GM10847 (cell line): Measurements from ENCODE around the gene MAGEB1.

Source experiments
- POLR2A ChIP-seq: IDR thresholded peaks from 2 replicates; pipeline ENCODE4 v1.6.1; 2011; ENCODE audit not compliant: insufficient read length; ENCODE audit errors: extremely low read depth

MAGEB1 gene, protein sequence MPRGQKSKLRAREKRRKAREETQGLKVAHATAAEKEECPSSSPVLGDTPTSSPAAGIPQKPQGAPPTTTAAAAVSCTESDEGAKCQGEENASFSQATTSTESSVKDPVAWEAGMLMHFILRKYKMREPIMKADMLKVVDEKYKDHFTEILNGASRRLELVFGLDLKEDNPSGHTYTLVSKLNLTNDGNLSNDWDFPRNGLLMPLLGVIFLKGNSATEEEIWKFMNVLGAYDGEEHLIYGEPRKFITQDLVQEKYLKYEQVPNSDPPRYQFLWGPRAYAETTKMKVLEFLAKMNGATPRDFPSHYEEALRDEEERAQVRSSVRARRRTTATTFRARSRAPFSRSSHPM

DNA sequence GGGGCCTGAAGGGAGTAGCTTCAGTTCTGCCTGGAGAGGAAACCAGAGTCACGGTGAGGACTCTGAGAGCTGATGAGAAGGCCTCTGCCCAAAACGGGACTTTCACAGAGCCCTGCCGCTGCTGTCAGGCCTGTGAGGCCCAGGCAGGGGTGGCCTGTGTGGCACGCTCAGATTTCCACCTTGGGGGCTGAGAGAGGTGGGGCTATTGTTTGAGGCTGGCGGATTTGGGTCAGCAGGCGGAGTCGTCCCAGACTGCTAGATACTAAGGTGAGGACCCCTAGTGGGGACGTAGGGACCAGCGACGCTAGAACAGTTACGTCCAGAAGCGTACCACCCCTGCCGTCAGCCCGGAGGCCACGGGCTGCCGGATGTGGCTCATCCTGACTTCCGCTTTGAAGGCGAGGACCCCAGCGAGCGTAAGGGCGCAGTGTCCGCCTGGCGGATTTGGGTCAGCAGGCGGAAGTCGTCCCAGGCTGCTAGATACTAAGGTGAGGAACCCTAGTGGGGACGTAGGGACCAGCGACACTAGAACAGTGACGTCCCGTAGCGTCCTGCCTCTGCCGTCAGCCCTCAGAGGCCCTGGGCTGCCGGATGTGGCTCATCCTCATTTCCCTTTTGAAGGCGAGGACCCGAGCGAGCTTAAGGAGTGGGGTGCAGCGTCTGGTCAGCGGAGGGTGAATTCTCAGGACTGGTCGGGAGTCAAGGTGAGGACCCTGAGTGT is at the start of gene MAGEB1:
MAGEB1 (plus strand) TSS at position 378 of the 721 bp plus-strand sequence. CDS start 3,348 bp downstream, outside the sequence.
- TF ChIP-seq POLR2A, result no peak

DNA sequence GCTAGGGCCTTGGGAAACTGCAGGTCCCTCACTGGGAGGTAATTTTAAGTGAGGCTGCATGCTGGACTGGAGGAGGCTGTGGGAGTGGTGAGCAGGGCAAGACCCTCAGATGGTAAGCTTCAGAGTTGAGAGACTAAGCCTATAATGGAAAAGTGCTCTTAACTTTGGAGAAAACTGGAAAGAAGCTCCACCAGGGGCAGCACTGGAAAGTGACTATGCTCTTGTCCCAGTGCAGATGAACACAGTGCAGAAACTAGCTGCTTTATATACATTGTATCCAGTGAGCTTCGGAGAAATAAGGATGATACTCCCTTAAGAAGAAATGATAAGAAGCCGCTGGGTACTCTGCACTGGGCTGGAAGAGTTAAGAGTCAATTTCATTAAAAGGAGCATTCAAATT is 34.8 kb upstream of the MAGEB1 start:
- TF ChIP-seq POLR2A, result no peak

DNA sequence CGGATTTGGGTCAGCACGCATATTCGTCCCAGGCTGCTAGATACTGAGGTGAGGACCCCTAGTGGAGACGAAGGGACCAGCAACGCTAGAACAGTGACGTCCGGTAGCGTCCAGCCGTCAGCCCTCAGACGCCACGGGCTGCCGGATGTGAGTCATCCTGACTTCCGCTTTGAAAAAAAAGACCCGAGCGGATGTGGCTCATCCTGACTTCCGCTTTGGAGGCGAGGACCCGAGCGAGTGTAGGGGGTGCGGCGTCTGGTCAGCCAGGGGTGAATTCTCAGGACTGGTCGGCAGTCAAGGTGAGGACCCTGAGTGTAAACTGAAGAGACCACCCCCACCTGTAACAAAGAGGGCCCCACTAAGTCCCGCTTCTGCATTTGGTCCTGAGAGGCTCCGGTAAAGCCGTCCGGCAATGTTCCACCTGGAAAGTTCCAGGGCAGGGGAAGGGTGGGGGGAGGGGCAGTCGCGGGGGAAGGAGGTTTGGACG is 31.5 kb upstream of the MAGEB1 start, which contains the start of gene MAGEB2:
MAGEB2 (plus strand) TSS at position 207 of the 487 bp plus-strand sequence. CDS start 3,018 bp downstream, outside the sequence.
- TF ChIP-seq POLR2A, result no peak

DNA sequence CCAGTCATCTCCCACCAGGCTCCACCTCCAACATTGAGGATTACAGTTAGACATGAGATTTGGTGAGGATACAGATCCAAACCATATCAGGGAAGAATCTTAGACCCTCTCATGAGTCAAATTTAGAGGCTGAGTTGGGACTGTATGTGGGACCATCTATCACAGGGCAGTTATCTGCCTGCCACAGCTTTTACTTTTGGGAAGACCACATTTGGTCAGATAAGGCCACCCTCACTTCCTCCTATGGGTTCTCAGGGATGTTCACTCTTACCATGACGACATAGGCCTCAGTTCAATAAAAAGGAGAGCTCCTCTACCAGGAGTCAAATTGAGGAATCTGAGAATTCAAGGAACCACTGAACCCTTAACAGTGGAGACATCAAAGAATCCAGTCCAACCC is 29.5 kb upstream of the MAGEB1 start:
- TF ChIP-seq POLR2A, result no peak

DNA sequence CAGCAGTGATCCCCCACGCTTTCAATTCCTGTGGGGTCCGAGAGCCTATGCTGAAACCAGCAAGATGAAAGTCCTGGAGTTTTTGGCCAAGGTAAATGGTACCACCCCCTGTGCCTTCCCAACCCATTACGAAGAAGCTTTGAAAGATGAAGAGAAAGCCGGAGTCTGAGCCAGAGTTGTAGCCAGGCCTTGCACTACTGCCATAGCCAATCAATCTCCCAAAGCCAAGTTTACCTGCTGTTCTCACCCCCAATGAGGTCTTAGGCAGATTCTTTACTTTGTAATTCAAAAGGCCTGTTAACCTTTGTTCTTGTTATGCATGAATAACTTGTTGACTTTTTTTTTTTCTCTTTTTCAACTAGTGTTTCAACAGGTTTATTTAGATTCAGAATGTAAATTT is 27.6 kb upstream of the MAGEB1 start:
- no peak for TF ChIP-seq POLR2A

DNA sequence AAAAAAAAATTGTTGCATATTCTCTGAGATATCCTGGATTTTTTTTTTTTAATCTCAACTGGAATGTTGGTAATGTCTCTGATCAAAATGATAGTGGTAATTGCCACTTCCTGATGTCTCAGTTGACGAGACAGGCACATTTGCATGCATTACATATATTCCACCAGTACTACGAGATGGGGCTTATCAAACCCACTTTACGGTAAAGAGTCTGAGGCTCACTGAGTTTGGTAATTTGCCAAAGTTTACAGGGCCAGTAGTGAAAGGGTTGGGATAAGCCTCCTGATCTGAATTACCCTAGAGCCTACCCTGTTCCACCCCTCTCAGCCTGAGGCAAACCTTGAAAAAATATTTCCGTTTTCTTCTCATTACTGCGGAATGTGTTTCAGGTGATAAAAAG is 26.3 kb upstream of the MAGEB1 start:
- no peak for TF ChIP-seq POLR2A

DNA sequence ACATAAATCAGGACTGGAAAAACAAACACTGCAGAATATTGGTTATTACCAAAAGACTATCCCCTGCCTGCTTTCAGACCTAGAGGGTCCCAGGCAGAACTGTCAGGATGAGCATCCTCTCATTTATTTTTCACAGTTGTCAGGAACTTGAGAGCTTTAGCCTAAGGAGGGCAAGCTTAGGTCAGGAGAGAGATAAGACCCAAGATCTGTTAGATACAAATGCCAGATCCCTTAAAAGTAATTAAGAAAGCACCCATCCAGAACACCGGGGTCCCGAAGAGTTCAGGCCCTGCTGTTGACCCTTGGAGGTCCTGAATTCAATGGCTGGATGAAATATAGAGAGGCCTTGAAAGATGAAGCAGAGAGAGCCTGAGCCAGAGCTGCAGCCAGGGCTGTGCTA is 22.4 kb upstream of the MAGEB1 start:
- TF ChIP-seq POLR2A, result no peak

DNA sequence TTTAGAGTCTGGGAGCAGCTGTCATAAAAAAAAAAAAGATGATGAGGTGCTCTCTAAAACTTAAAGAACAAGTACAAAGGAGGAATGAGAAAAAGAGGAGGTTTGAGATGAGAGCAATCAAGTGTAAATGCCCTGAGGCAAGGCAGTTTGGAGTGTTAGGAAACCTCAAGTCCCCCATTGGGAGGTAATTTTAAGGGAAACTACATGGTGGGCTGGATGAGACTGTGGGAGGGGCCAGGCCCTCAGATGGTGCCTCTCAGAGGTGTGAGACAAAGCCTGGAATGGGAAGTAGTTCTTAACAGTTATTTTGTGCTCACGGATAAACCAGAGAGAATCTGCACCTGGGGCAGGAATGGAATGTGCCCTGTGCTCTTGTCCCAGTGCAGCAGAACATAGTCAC is 18.4 kb upstream of the MAGEB1 start:
- no peak for TF ChIP-seq POLR2A

DNA sequence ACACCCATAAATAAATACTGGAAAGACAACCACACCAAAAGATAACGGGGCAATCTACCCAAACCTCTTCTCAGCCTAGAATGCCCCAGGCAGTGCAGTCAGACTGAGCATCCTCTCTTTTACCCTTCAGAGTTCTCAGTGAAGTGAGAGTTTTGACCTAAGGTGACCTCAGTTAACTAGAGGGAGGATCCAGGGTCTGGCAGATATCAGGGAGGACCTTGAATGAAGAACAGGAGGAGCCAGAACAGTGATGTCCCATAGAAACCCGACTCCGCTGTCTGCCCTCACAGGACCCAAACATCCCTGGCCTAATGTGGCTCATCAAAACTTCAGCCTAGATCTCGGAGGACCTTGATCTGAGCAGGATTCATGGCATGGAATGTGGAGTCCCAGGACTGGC is 16.6 kb upstream of the MAGEB1 start, which contains the start of gene MAGEB3:
MAGEB3 (plus strand) TSS at position 263 of the 400 bp plus-strand sequence. CDS start 5,268 bp downstream, outside the sequence.
- TF ChIP-seq POLR2A, result no peak

DNA sequence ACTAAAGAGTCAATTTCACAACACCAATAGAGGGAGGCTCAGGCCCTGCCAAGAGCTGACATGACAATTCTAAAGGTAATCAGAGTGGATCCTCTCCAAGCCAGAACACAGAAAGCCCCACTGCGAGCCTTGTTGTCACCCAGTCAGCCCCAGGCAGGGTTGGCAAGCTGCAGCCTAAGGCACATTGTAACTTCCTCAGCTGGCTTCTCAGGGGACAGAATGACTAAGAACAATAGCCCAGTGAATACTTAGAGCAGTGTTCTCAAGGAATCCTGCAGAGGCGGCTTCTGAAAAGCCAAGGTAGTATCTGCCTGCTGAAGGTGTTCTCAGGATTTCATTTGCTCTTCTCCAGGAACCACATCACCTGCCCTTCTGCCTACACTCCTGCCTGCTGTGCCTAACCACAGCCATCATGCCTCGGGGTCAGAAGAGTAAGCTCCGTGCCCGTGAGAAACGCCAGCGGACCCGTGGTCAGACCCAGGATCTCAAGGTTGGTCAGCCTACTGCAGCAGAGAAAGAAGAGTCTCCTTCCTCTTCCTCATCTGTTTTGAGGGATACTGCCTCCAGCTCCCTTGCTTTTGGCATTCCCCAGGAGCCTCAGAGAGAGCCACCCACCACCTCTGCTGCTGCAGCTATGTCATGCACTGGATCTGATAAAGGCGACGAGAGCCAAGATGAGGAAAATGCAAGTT is 5.1 kb upstream of the MAGEB1 start, which contains the start of gene MAGEB4:
MAGEB4 (plus strand) TSS at position 277 of the 692 bp plus-strand sequence; CDS start at position 413, 136 bp downstream.
- TF ChIP-seq POLR2A, result no peak

DNA sequence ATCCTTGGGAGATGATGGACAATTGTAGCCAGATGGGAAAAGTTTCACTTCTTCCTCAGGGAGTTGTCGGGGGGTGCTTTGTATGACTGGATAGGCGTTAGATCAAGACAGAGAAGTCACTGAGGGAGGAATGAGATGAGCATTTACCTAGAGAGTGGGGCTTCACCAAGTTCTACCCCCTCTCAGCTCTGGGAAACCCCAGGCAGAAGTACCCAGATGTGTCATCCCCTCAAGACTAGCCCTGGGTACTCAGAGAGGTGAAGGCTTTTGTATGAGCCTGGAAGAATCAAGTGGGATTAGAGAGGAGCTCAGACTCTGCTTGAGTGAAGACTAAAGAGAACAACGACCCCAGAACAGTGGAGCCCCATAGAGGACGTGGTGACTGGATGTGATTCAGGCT is 1.9 kb downstream of the MAGEB1 start:
- no peak for TF ChIP-seq POLR2A

DNA sequence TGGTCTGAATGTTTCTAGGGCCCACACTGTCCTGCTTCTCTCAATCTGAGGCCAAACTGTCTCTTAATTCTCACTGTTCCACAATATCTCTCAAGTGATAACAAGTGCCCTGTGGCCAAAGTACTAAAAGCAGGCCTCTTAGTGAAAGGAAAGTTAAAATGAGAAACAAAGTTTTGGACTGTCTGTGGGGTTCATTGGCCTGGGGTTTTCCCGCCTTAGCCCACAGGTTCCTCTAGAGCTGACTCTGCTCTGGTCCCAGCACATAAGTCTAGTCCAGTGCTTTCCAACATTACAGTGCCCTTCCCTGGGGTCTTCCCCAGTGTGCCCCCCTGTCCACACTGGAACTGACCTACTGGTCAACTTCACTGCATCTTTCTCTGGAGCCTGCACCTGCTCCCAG is 6.3 kb downstream of the MAGEB1 start:
- no peak for TF ChIP-seq POLR2A

DNA sequence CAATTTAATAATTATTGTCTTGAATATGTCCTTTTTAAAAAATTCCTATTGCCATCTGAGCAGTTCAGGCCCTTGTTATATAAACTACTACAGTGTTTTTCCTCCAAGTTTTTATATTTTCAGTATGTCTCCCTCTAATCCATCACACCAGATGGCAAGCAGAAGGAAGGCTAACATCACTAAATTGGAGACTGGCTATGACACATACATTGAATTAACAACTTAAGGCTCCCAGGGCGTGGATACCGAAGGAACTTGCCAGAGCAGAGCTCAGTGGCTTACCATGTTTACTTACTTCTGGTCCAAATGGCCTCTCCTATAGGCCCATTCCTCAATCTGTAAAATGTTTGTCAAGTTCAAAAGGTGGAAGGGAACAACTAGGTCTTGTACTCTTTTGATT is 13.0 kb downstream of the MAGEB1 start:
- TF ChIP-seq POLR2A, result no peak

DNA sequence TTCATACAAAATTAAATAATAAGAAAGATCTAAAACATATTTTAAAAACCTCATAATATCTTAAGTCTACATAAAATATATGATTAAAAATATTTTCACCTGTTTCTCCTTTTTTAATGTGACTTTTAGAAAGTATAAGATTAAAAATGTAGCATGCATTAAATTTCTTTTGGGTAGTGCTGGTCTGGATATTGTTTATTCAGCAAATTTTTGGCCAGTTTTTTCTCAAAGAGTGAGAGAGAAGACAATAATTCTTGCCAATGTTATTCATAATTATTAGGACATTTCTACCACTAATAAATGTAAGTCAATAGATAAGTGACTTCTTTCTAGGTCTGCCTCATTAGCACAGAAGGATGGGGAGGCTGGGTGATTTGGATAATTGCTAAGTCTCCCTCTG is 14.1 kb downstream of the MAGEB1 start:
- TF ChIP-seq POLR2A, result no peak

DNA sequence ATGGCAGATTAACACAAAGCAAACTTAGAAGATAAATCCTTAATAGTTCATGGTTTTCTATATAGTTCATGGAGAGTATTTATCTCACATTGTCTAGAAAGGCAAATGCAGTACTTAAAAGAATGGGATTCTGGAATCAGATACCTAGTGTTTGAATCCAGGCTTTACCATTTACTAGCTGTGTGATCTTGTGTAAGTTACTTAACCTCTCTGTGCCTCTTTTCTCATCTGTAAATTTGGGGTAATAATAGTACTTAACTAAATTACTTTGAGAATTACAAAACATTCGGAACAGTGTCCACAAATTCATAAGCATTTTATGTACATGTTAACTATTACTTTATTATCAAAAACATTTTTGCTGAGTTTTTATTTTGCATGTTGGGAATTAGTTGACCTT is 15.8 kb downstream of the MAGEB1 start:
- TF ChIP-seq POLR2A, result no peak
